Keratinocyte (primary cell): ENCODE data around the gene HS3ST3B1. TPM values are rescaled to one million over a fixed set of nuclear protein-coding genes. Genes with fewer than 3 reads are reported as not detected.

Experiments used
- DNase-seq: peaks from one replicate; pipeline ENCODE4 v3.0.0-alpha.2; 2011; ENCODE audit warnings: low read depth, missing footprints, low spot score
- FAIRE-seq: peaks from 2 replicates; lab custom pipeline; 2011; peaks lifted over from hg19 to GRCh38; lab: Jason Lieb, UNC
- H2AFZ ChIP-seq: 2 replicates; pipeline ENCODE4 v1.6.0; 2012; ENCODE audit warnings: low read length, control low read depth, inconsistent platforms; ENCODE audit not compliant: control insufficient read depth
- H3K27ac ChIP-seq: 2 replicates; pipeline ENCODE4 v1.5.1; 2011; ENCODE audit warnings: low read length; ENCODE audit not compliant: control insufficient read depth, insufficient read depth
- H3K27me3 ChIP-seq: 3 replicates; pipeline ENCODE4 v1.6.0; 2011; ENCODE audit warnings: low read length; ENCODE audit not compliant: control insufficient read depth, insufficient read depth; ENCODE audit errors: extremely low read depth
- H3K36me3 ChIP-seq, 2 experiments: 2 replicates in 1 of 2; 3 replicates in 1 of 2; pipeline ENCODE4 v1.5.1; 2011; ENCODE audit warnings: low read length in 2 of 2, mild to moderate bottlenecking in 1 of 2; ENCODE audit not compliant: control insufficient read depth in 2 of 2, insufficient read depth in 2 of 2; ENCODE audit errors: extremely low read depth in 1 of 2
- H3K4me1 ChIP-seq: 3 replicates; pipeline ENCODE4 v1.5.1; 2011; ENCODE audit warnings: low read length; ENCODE audit not compliant: control insufficient read depth, insufficient read depth; ENCODE audit errors: extremely low read depth
- H3K4me2 ChIP-seq: 3 replicates; pipeline ENCODE4 v1.6.0; 2011; ENCODE audit warnings: low read depth, low read length; ENCODE audit not compliant: control insufficient read depth, insufficient read depth; ENCODE audit errors: extremely low read depth
- H3K4me3 ChIP-seq, 3 experiments: fragments of 200-600 bp in 1 of 3; sonication (generic) in 1 of 3; 2 replicates in 2 of 3; 3 replicates in 1 of 3; pipeline ENCODE4 v1.5.1; 2011 to 2016; ENCODE audit warnings: low read length in 3 of 3, mild to moderate bottlenecking in 3 of 3, control low read depth in 2 of 3, inconsistent platforms in 1 of 3, low read depth in 1 of 3, mixed read lengths in 1 of 3, mixed run types in 1 of 3, moderate library complexity in 1 of 3; ENCODE audit not compliant: control insufficient read depth in 2 of 3, insufficient read depth in 2 of 3; ENCODE audit errors: extremely low read depth in 1 of 3
- H3K79me2 ChIP-seq: 2 replicates; pipeline ENCODE4 v1.6.0; 2012; ENCODE audit warnings: low read length; ENCODE audit not compliant: control insufficient read depth, insufficient read depth
- H3K9ac ChIP-seq: 3 replicates; pipeline ENCODE4 v1.6.0; 2011; ENCODE audit warnings: low read length; ENCODE audit not compliant: control insufficient read depth, insufficient read depth; ENCODE audit errors: extremely low read depth
- H3K9me1 ChIP-seq: 3 replicates; pipeline ENCODE4 v1.6.0; 2011; ENCODE audit warnings: low read length; ENCODE audit not compliant: control insufficient read depth, insufficient read depth; ENCODE audit errors: extremely low read depth
- H3K9me3 ChIP-seq: 2 replicates; pipeline ENCODE4 v1.5.1; 2012; ENCODE audit warnings: low read depth, low read length; ENCODE audit not compliant: control insufficient read depth
- H4K20me1 ChIP-seq: 3 replicates; pipeline ENCODE4 v1.6.0; 2011; ENCODE audit warnings: low read length; ENCODE audit not compliant: control insufficient read depth, insufficient read depth; ENCODE audit errors: extremely low read depth
- CTCF ChIP-seq, 3 experiments: IDR thresholded peaks in 1 of 3; conservative IDR thresholded peaks in 1 of 3; optimal IDR thresholded peaks in 1 of 3; 2 replicates in 2 of 3; 3 replicates in 1 of 3; pipeline versions ENCODE3 to v1.5.1; 2011; ENCODE audit warnings: low read length in 3 of 3, mild to moderate bottlenecking in 3 of 3, moderate library complexity in 2 of 3, control low read depth in 1 of 3, inconsistent platforms in 1 of 3; ENCODE audit not compliant: insufficient read depth in 2 of 3; ENCODE audit errors: extremely low read depth in 1 of 3
- EZH2 ChIP-seq: IDR thresholded peaks from one replicate; pipeline ENCODE4 v1.6.1; 2012; ENCODE audit warnings: inconsistent platforms, mild to moderate bottlenecking, low read length, moderate library complexity
- dilution Hi-C: fragments of 300-500 bp; cut with MboI; formaldehyde crosslinking; loops from one replicate; pipeline ENCODE4 v1.7.0; 2020; ENCODE audit warnings: low sequenced_read_pairs; ENCODE audit not compliant: extremely low pct_ligation_motif_present
- polyA plus RNA-seq, 5 experiments: library from polyadenylated mRNA; depleted of rRNA in 3 of 5; stranded (reverse) in 3 of 5; stranded (forward) in 1 of 5; unstranded in 1 of 5; fragments of >200 nt; gene quantifications; 1 replicate in 1 of 5; 2 replicates in 3 of 5; 3 replicates in 1 of 5; pipeline versions ENCODE4 v1.2.1 to v1.2.3, GENCODE V29; 2011 to 2012; ENCODE audit warnings: missing spikeins in 2 of 5, low read depth in 1 of 5, low replicate concordance in 1 of 5

HS3ST3B1 gene
- polyA plus RNA-seq, 1 donor (not counting 4 experiments of a cell fraction or from before 2014, with no cell fraction given) = 3.9 TPM

- Histone ChIP-seq H3K4me1 (no peaks in the 10 kb centered on the region), H3K27ac (no peak overlapping the region), H3K27me3 (no peaks in the 10 kb centered on the region), H3K9me3 (no peaks in the 10 kb centered on the region), H2AFZ (no peak overlapping the region), H4K20me1 (no peaks in the 10 kb centered on the region), H3K9ac (no peak overlapping the region), H3K9me1 (no peaks in the 10 kb centered on the region), H3K79me2 (no peaks in the 10 kb centered on the region), H3K4me2 (no peak overlapping the region), H3K36me3 (no peaks in the 10 kb centered on the region), H3K4me3 (no peak overlapping the region)
- dilution Hi-C loops = no loop called here
- no peak for FAIRE-seq
- no peak for DNase-seq
- TF ChIP-seq EZH2 (no peak), CTCF (optimal IDR thresholded peaks at IDR 0.05 in 1 of 3, IDR thresholded peaks at IDR 0.05 in 1 of 3, conservative IDR thresholded peaks at IDR 0.05 in 1 of 3; ENCODE audit: extremely low read depth in 1 of 3, insufficient read depth in 2 of 3, low read length in 3 of 3) (no peak)
Measured at GRCh38 chr17:14376666-14377065, 75.8 kb downstream of the HS3ST3B1 start.

- Histone ChIP-seq H3K27me3 (no peaks in the 10 kb centered on the region), H3K4me3 (no peak overlapping the region), H3K9me1 (no peaks in the 10 kb centered on the region), H3K4me2 (no peak overlapping the region), H3K79me2 (no peaks in the 10 kb centered on the region), H3K4me1 (no peaks in the 10 kb centered on the region), H4K20me1 (no peaks in the 10 kb centered on the region), H3K9me3 (no peaks in the 10 kb centered on the region), H3K36me3 (no peaks in the 10 kb centered on the region), H3K9ac (no peak overlapping the region), H2AFZ (no peak overlapping the region), H3K27ac (no peak overlapping the region)
- no peak for TF ChIP-seq EZH2
- no peak for TF ChIP-seq CTCF (optimal IDR thresholded peaks at IDR 0.05 in 1 of 3, IDR thresholded peaks at IDR 0.05 in 1 of 3, conservative IDR thresholded peaks at IDR 0.05 in 1 of 3; ENCODE audit: extremely low read depth in 1 of 3, insufficient read depth in 2 of 3, low read length in 3 of 3)
- DNase-seq (no peak), FAIRE-seq (no peak)
- dilution Hi-C loops = no loop called here
Measured at GRCh38 chr17:14381606-14382005, 80.7 kb downstream of the HS3ST3B1 start.
